Uterus (tissue), 4 donors: ENCODE results near the gene PDE6H. TPM values are rescaled to one million over a fixed set of nuclear protein-coding genes. Genes with fewer than 3 reads are reported as not detected.

Source experiments
- DNase-seq, 2 donors: peaks; one replicate each; pipeline ENCODE4 v3.0.0-alpha.2; 2019 to 2020
- H3K27ac ChIP-seq, 2 donors: fragments of 200-600 bp; sonication (generic); 1 replicate in 1 of 2; 2 replicates in 1 of 2; pipeline ENCODE4 v1.5.1; 2016 to 2018
- H3K27me3 ChIP-seq, 2 donors: fragments of 200-600 bp; sonication (generic); one replicate each; pipeline ENCODE4 v1.5.1; 2018 to 2019; ENCODE audit warnings: control low read depth in 1 of 2
- H3K36me3 ChIP-seq, 2 donors: fragments of 200-600 bp; sonication (generic); one replicate each; pipeline ENCODE4 v1.5.1; 2019; ENCODE audit warnings: control low read depth in 1 of 2
- H3K4me1 ChIP-seq, 2 donors: fragments of 200-600 bp; sonication (generic); one replicate each; pipeline ENCODE4 v1.5.1; 2018 to 2019; ENCODE audit warnings: control low read depth in 1 of 2
- H3K4me3 ChIP-seq, 2 donors: fragments of 200-600 bp; sonication (generic); 1 replicate in 1 of 2; 2 replicates in 1 of 2; pipeline ENCODE4 v1.5.1; 2018 to 2019; ENCODE audit warnings: mild to moderate bottlenecking in 1 of 2
- H3K9me3 ChIP-seq, 2 donors: fragments of 200-600 bp; sonication (generic); one replicate each; pipeline ENCODE4 v1.5.1; 2019; ENCODE audit warnings: control low read depth in 1 of 2
- CTCF ChIP-seq, 4 experiments: fragments of 200-600 bp in 2 of 4; fragments of 450-650 bp in 2 of 4; sonication (generic) in 2 of 4; IDR thresholded peaks; one replicate each; pipeline ENCODE4 v1.5.1; 2016 to 2019; ENCODE audit warnings: antibody characterized with exemption in 4 of 4, mild to moderate bottlenecking in 2 of 4, moderate library complexity in 1 of 4
- POLR2A ChIP-seq, 2 donors: fragments of 450-650 bp; IDR thresholded peaks; one replicate each; pipeline ENCODE4 v1.6.1; 2016; ENCODE audit warnings: antibody characterized with exemption in 2 of 2, mild to moderate bottlenecking in 1 of 2, moderate library complexity in 1 of 2
- intact Hi-C: fragments of 100-400 bp; cut with DNase I; formaldehyde crosslinking; loops from one replicate; pipeline ENCODE4 v1.15.1; 2023; ENCODE audit warnings: low total_unique reads
- total RNA-seq, 4 donors: library from RNA; depleted of rRNA in 3 of 4; stranded (reverse); fragments of >200 nt in 3 of 4; gene quantifications; one replicate each; pipeline versions ENCODE4 v1.1.0 to v1.2.4, GENCODE V29; 2014 to 2023
- donor health status: DM: yes; HTN: yes; CAD: no.

PDE6H gene
- total RNA-seq, 4 donors from 2014 or later = not detected

- Histone ChIP-seq H3K27me3 (no peaks in the 10 kb centered on the region), H3K27ac (no peak overlapping the region), H3K4me3 (no peak overlapping the region), H3K36me3 (no peaks in the 10 kb centered on the region), H3K9me3 (no peaks in the 10 kb centered on the region), H3K4me1 (no peaks in the 10 kb centered on the region)
- intact Hi-C loops = loop anchor here (10.0 kb wide), 1 partner anchor 48 kb away; no protein-coding TSS in a partner anchor
- DNase-seq = no peak
- TF ChIP-seq POLR2A (IDR thresholded peaks at IDR 0.05) = no peak
- no peak for TF ChIP-seq CTCF (IDR thresholded peaks at IDR 0.05)
Observed at GRCh38 chr12:14937014-14937413, 35.8 kb upstream of the PDE6H start.

- no peaks in the 10 kb centered on the region for H3K4me1 ChIP-seq
- no peaks in the 10 kb centered on the region for H3K27me3 ChIP-seq
- intact Hi-C loops = loop anchor here (10.0 kb wide), 1 partner anchor 47 kb away; no protein-coding TSS in a partner anchor
- H3K4me3 ChIP-seq = no peak overlapping the region
- no peaks in the 10 kb centered on the region for H3K9me3 ChIP-seq
- H3K36me3 ChIP-seq = no peaks in the 10 kb centered on the region
- no peak overlapping the region for H3K27ac ChIP-seq
- no peak for DNase-seq
- TF ChIP-seq POLR2A (IDR thresholded peaks at IDR 0.05) (no peak), CTCF (IDR thresholded peaks at IDR 0.05) (no peak)
Observed at GRCh38 chr12:14937689-14938088, 35.2 kb upstream of the PDE6H start.

- H3K4me1 ChIP-seq = no peaks in the 10 kb centered on the region
- H3K36me3 ChIP-seq = no peaks in the 10 kb centered on the region
- DNase-seq = no peak
- H3K27me3 ChIP-seq = no peaks in the 10 kb centered on the region
- H3K4me3 ChIP-seq = no peak within 1 kb of the TSS
- intact Hi-C loops = loop anchor here (10.0 kb wide), 1 partner anchor 46 kb away; no protein-coding TSS in a partner anchor
- no peaks in the 10 kb centered on the region for H3K9me3 ChIP-seq
- no peak within 1 kb of the TSS for H3K27ac ChIP-seq
- TF ChIP-seq CTCF (IDR thresholded peaks at IDR 0.05) = no peak
- TF ChIP-seq POLR2A (IDR thresholded peaks at IDR 0.05) = no peak
Observed at GRCh38 chr12:14938301-14938700, 34.5 kb upstream of the PDE6H start, which contains the start of gene ERP27. Gene ERP27, minus strand, starts transcription at chr12:14938537. Its CDS starts 29 bp downstream, at chr12:14938508.

GRCh38 chr12:14941369-14941768 is 31.5 kb upstream of the PDE6H start:
- Histone ChIP-seq H3K27ac (no peak overlapping the region), H3K9me3 (no peaks in the 10 kb centered on the region), H3K36me3 (no peaks in the 10 kb centered on the region), H3K4me1 (no peaks in the 10 kb centered on the region), H3K4me3 (no peak overlapping the region), H3K27me3 (no peaks in the 10 kb centered on the region)
- TF ChIP-seq CTCF (IDR thresholded peaks at IDR 0.05) = no peak
- no peak for TF ChIP-seq POLR2A (IDR thresholded peaks at IDR 0.05)
- DNase-seq = no peak
- intact Hi-C loops = no loop called here

- H3K36me3 ChIP-seq = no peaks in the 10 kb centered on the region
- DNase-seq = no peak
- no peaks in the 10 kb centered on the region for H3K9me3 ChIP-seq
- no peak overlapping the region for H3K4me3 ChIP-seq
- peaks cover 0 to 9% of the 10 kb centered on the region in 2 donors for H3K4me1 ChIP-seq
- TF ChIP-seq POLR2A (IDR thresholded peaks at IDR 0.05) = no peak
- no peak for TF ChIP-seq CTCF (IDR thresholded peaks at IDR 0.05)
- no peaks in the 10 kb centered on the region for H3K27me3 ChIP-seq
- intact Hi-C loops = no loop called here
- H3K27ac ChIP-seq = no peak overlapping the region
Observed at GRCh38 chr12:14942196-14942931, 30.5 kb upstream of the PDE6H start.
